GM18508 (cell line): ENCODE measurements around the gene PRDM13.
"Not testable (repeated sequence)": the region's sequence is repeated elsewhere in the genome, so short reads cannot be mapped to it uniquely, and the experiment has no call there.

Source experiments
- ATAC-seq: cut with Tn5 transposase; IDR thresholded peaks from one replicate; pipeline ENCODE4 v1.9.1; 2021; ENCODE audit warnings: moderate number of reproducible peaks; ENCODE audit not compliant: insufficient read depth, unreplicated experiment

PRDM13 gene

GRCh38 chr6:99618649-99619408 lies 12.2 kb downstream of the PRDM13 start:
- no peak for ATAC-seq

- no peak for ATAC-seq
Observed at GRCh38 chr6:99619409-99619762, 12.8 kb downstream of the PRDM13 start.

- ATAC-seq: not testable (repeated sequence)
Observed at GRCh38 chr6:99622044-99622443, 15.4 kb downstream of the PRDM13 start.

- no peak for ATAC-seq
Observed at GRCh38 chr6:99629293-99629692, 22.7 kb downstream of the PRDM13 start.

- no peak for ATAC-seq
Observed at GRCh38 chr6:99637629-99638028, 31.0 kb downstream of the PRDM13 start.

GRCh38 chr6:99638358-99638757 lies 31.7 kb downstream of the PRDM13 start:
- not testable (repeated sequence) for ATAC-seq

- no peak for ATAC-seq
Observed at GRCh38 chr6:99641270-99641669, 34.6 kb downstream of the PRDM13 start.

GRCh38 chr6:99645986-99646385 lies 39.4 kb downstream of the PRDM13 start:
- no peak for ATAC-seq

GRCh38 chr6:99650091-99650571 lies 43.5 kb downstream of the PRDM13 start:
- ATAC-seq: not testable (repeated sequence)

GRCh38 chr6:99660206-99660605 lies 53.6 kb downstream of the PRDM13 start:
- ATAC-seq: no peak

- ATAC-seq: no peak
Observed at GRCh38 chr6:99661870-99662269, 55.2 kb downstream of the PRDM13 start.

GRCh38 chr6:99662616-99663015 lies 56.0 kb downstream of the PRDM13 start:
- ATAC-seq: no peak
